Type B pancreatic cell (in vitro differentiated cells): Measurements from ENCODE around the gene SCYGR8. TPM values are rescaled to one million over a fixed set of nuclear protein-coding genes. Genes with fewer than 3 reads are reported as not detected.
"Not testable (repeated sequence)": the region's sequence is repeated elsewhere in the genome, so short reads cannot be mapped to it uniquely, and the experiment has no call there.

Experiments
- DNase-seq: peaks from one replicate; pipeline ENCODE4 v3.0.0; 2021; ENCODE audit warnings: mixed read lengths; ENCODE audit not compliant: unreplicated experiment; ENCODE audit errors: extremely low spot score
- H3K27ac Mint-ChIP-seq: 2 replicates; pipeline ENCODE4 v1.8.0; 2021; ENCODE audit warnings: mild to moderate bottlenecking, mixed read lengths
- H3K27me3 Mint-ChIP-seq: 2 replicates; pipeline ENCODE4 v1.8.0; 2021; ENCODE audit warnings: mixed read lengths
- H3K36me3 Mint-ChIP-seq: 2 replicates; pipeline ENCODE4 v1.8.0; 2021; ENCODE audit warnings: mixed read lengths
- H3K4me1 Mint-ChIP-seq: one replicate; pipeline ENCODE4 v1.8.0; 2021; ENCODE audit warnings: mixed read lengths; ENCODE audit not compliant: unreplicated experiment
- H3K4me3 Mint-ChIP-seq: 2 replicates; pipeline ENCODE4 v1.8.0; 2021; ENCODE audit warnings: mild to moderate bottlenecking, mixed read lengths
- H3K9me3 Mint-ChIP-seq: 2 replicates; pipeline ENCODE4 v1.8.0; 2021; ENCODE audit warnings: mixed read lengths
- CTCF ChIP-seq: fragments of 200-600 bp; sonication (generic); conservative IDR thresholded peaks from 2 replicates; pipeline ENCODE4 v1.5.0; 2021; ENCODE audit warnings: antibody characterized with exemption, mild to moderate bottlenecking
- total RNA-seq: library from RNA; stranded (reverse); gene quantifications from 2 replicates; pipeline ENCODE4 v1.2.1, GENCODE V29; 2021; ENCODE audit warnings: low replicate concordance

SCYGR8 gene
- total RNA-seq, 1 donor from 2014 or later, result not detected

GRCh38 chr2:227717687-227718567 is 27.8 kb upstream of the SCYGR8 start, which contains the start of gene SLC19A3:
SLC19A3 (minus strand) TSS chr2:227718028; CDS start chr2:227702318, 15,710 bp downstream.
- Mint-ChIP-seq H3K36me3 (no peaks in the 10 kb centered on the region), H3K27ac (peak within 1 kb of the TSS; percentile 29), H3K4me1 (peaks cover 3% of the 10 kb centered on the region), H3K27me3 (peaks cover 16% of the 10 kb centered on the region), H3K9me3 (no peaks in the 10 kb centered on the region), H3K4me3 (peak within 1 kb of the TSS; percentile 87)
- TF ChIP-seq CTCF, result no peak
- DNase-seq, result peak; percentile 77

GRCh38 chr2:227719641-227720040 is 26.1 kb upstream of the SCYGR8 start:
- DNase-seq, result no peak
- no peak overlapping the region for H3K4me3 Mint-ChIP-seq
- no peaks in the 10 kb centered on the region for H3K36me3 Mint-ChIP-seq
- H3K27ac Mint-ChIP-seq, result no peak overlapping the region
- no peak for TF ChIP-seq CTCF
- H3K27me3 Mint-ChIP-seq, result peaks cover 16% of the 10 kb centered on the region
- peaks cover 4% of the 10 kb centered on the region for H3K4me1 Mint-ChIP-seq
- no peaks in the 10 kb centered on the region for H3K9me3 Mint-ChIP-seq

- H3K27ac Mint-ChIP-seq, result no peak overlapping the region
Measured at GRCh38 chr2:227720680-227721079, 25.0 kb upstream of the SCYGR8 start.

GRCh38 chr2:227722821-227723220 is 22.9 kb upstream of the SCYGR8 start:
- not testable (repeated sequence) for DNase-seq, H3K27me3 Mint-ChIP-seq, H3K4me1 Mint-ChIP-seq, H3K36me3 Mint-ChIP-seq, H3K4me3 Mint-ChIP-seq, H3K9me3 Mint-ChIP-seq, H3K27ac Mint-ChIP-seq

More at GRCh38 chr2:227720680-227721079, 25.0 kb upstream of the SCYGR8 start:
- TF ChIP-seq CTCF, result no peak
- no peaks in the 10 kb centered on the region for H3K36me3 Mint-ChIP-seq
- H3K9me3 Mint-ChIP-seq, result no peaks in the 10 kb centered on the region
- H3K27me3 Mint-ChIP-seq, result peaks cover 16% of the 10 kb centered on the region
- H3K4me3 Mint-ChIP-seq, result no peak overlapping the region
- H3K4me1 Mint-ChIP-seq, result peaks cover 4% of the 10 kb centered on the region
- no peak for DNase-seq

GRCh38 chr2:227724394-227725039 is 21.2 kb upstream of the SCYGR8 start, which contains the start of gene SCYGR6:
SCYGR6 (minus strand) TSS chr2:227724757; CDS start chr2:227724757, 0 bp downstream.
- no peaks in the 10 kb centered on the region for H3K27me3 Mint-ChIP-seq
- TF ChIP-seq CTCF, result no peak
- H3K36me3 Mint-ChIP-seq, result no peaks in the 10 kb centered on the region
- H3K27ac Mint-ChIP-seq, result no peak within 1 kb of the TSS
- H3K4me1 Mint-ChIP-seq, result peaks cover 4% of the 10 kb centered on the region
- no peak within 1 kb of the TSS for H3K4me3 Mint-ChIP-seq
- no peak for DNase-seq
- H3K9me3 Mint-ChIP-seq, result no peaks in the 10 kb centered on the region

GRCh38 chr2:227728035-227728434 is 17.7 kb upstream of the SCYGR8 start, which contains the start of gene SCYGR7:
SCYGR7 (plus strand) TSS chr2:227728335; CDS start chr2:227728335, 0 bp downstream.
- DNase-seq, result no peak
- Mint-ChIP-seq H3K4me3 (no peak within 1 kb of the TSS), H3K36me3 (no peaks in the 10 kb centered on the region), H3K4me1 (no peaks in the 10 kb centered on the region), H3K27ac (no peak within 1 kb of the TSS), H3K9me3 (no peaks in the 10 kb centered on the region), H3K27me3 (no peaks in the 10 kb centered on the region)
- TF ChIP-seq CTCF, result no peak
